GM11168 (cell line): ENCODE results near the gene ZNF462.

Source experiments
- in situ Hi-C: fragments of 300-500 bp; cut with MboI; formaldehyde crosslinking; loops from one replicate; pipeline ENCODE4 v1.12.0; 2022; ENCODE audit warnings: low sequenced_read_pairs; ENCODE audit not compliant: unreplicated experiment

Gene ZNF462

GRCh38 chr9:106922026-106922425, 59.1 kb downstream of the ZNF462 start:
- in situ Hi-C loops = no loop called here

DNA sequence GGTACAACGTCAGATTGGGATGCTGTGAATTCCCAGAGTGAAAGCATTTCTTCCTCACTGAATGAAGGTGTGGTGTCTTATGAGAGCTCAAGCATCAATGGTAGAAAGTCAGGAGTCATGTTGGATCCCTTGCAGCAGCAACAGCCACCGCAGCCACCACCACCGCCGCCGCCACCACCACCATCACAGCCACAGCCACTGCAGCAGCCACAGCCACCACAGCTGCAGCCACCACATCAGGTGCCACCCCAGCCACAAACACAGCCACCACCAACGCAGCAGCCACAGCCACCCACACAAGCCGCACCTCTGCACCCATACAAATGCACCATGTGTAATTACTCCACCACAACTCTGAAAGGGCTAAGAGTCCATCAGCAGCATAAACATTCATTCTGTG, 62.4 kb downstream of the ZNF462 start:
- in situ Hi-C loops = no loop called here

GRCh38 chr9:106927916-106928315, 65.0 kb downstream of the ZNF462 start:
- in situ Hi-C loops = no loop called here

GRCh38 chr9:106928350-106928749, 65.4 kb downstream of the ZNF462 start:
- in situ Hi-C loops = no loop called here

DNA sequence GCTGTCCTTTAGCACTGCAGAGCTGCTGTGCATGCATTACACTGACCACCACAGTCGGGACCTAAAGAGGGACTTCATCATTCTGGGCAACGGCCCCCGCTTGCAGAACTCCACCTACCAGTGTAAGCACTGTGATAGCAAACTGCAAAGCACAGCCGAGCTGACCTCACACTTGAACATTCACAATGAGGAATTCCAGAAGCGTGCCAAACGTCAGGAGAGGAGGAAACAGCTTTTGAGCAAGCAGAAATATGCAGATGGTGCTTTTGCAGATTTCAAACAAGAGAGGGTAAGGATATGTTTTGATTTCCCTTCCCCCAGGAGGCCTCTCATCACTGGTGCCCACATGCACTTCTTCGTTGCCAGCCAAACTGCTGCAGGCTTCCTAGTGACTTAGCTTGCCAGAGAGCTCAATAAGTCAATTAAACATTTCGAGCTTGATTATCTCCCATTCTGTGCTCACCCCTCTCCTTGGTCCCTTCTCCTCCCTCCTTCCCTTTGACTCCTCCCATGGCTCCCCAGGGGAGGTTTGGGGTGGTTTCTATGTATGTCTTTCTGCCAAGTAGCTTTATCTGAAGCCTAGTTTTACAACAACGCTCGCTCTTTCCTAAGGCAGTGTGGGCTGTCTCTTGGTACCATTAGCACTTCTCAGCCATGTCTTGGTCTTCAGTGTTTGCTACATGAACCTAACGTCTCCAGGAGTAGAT, 66.7 kb downstream of the ZNF462 start:
- in situ Hi-C loops = no loop called here

DNA sequence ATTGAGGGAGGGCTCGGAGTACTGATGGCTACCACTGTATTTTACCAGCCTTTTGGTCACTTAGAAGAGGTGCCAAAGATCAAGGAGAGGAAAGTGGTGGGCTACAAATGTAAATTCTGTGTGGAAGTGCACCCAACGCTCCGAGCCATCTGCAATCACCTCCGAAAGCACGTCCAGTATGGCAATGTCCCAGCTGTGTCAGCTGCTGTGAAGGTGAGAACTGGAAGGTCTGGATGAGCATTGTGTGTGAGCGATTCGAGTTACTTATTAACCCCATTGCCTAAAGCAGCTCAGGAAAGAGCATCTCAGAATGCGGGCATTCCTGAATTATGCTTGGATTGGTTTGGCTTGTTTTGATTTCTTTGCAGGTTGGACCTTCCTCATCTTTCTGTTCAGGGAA, 67.5 kb downstream of the ZNF462 start:
- in situ Hi-C loops = no loop called here

DNA sequence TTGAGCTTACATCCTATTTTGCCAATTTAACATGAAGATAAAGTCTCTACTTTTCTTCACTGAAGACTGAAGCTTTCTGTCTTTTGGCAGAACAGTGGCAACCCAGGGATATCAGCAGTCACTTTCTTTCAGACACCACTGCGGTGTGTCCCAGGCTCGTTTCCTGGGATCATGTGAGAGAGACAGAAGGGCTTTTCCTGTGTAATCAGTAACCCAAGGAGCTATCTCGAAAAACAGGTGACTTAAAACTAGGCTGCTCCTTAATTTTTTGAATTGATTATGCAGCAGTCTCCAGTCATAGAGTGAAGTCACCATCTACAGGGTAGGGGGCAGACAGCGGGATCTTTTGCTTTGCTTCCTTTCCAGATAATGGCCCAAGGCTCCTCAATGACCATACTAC, 68.5 kb downstream of the ZNF462 start:
- in situ Hi-C loops = no loop called here

- in situ Hi-C loops = no loop called here
These were observed 69.2 kb downstream of the ZNF462 start for GRCh38 chr9:106932178-106932577.

GRCh38 chr9:106932675-106933074, 69.7 kb downstream of the ZNF462 start:
- in situ Hi-C loops = no loop called here

DNA sequence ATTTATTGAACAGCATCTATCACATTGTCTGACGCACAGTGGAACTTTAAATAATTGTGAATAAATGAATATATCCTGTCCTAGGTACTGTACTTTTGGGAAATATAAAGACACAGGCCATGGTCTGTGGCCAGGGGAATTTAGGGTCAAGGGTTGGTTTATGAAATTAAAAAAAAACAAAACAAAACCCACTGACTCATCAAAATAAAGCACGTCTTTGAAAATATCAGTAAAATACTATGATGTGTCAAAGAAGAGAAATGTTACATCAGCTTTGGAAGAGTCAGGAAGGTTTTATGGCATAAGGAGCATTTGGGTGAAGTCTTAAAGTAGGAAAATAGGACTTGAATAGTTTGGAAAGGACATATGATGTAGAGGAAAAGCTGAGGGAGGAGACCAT, 70.5 kb downstream of the ZNF462 start:
- in situ Hi-C loops = no loop called here

DNA sequence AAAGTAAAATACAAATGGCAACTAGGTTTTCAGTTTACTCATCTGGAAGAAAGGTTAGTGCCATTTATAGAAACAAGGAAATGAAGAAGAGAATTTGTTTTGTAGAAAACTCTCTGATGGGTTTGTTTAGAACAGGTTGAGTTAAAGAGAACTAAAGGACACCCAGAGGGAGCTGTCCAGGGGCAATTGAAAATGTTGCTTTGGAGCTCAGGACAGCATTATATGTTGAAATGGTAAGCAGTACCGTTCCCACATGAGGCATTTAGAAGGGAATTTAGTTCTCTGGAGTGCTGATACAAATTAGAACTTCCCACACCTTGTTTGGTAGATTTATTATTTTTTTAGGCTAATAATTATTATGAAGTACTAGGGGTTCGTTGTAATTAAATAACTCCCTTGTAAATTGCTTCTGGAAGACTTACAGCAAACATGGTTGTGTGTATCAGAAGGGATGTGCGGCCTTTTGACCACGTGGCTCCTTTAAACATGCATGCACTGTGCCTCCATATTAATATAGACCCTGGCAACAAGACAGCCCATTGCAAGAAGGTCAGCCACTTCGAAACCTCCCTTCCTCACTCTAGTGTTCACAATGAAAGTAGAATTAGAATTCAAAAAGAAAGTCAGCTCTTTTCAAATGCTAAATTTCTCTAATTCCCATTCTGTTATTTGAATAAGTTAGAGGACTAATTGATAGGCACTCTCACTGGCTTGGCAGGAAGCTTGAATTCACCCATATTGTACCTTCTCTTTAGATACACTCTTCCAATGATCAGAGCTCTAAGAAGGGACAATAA, 71.7 kb downstream of the ZNF462 start:
- in situ Hi-C loops = no loop called here

GRCh38 chr9:106936680-106937079, 73.7 kb downstream of the ZNF462 start:
- in situ Hi-C loops = no loop called here

DNA sequence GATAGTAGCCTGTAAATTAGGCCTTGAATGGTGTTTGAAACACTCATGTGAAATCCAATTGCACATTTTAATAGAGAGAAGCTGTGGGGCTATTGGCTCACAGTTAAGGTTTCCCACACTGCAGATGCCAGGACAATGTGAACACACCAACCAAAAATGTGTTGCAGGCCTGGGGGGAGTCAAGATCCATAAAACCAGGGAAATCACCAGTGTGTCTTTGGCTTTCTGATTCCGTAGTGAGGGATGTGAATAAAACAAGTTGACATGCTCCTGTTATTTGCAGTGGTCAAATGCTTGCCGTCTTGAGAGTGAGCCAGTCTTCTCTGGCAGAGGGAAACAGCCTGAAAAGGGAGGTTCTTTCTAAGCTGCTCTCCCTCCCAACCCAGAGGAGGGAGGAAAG, 79.0 kb downstream of the ZNF462 start:
- in situ Hi-C loops = no loop called here

DNA sequence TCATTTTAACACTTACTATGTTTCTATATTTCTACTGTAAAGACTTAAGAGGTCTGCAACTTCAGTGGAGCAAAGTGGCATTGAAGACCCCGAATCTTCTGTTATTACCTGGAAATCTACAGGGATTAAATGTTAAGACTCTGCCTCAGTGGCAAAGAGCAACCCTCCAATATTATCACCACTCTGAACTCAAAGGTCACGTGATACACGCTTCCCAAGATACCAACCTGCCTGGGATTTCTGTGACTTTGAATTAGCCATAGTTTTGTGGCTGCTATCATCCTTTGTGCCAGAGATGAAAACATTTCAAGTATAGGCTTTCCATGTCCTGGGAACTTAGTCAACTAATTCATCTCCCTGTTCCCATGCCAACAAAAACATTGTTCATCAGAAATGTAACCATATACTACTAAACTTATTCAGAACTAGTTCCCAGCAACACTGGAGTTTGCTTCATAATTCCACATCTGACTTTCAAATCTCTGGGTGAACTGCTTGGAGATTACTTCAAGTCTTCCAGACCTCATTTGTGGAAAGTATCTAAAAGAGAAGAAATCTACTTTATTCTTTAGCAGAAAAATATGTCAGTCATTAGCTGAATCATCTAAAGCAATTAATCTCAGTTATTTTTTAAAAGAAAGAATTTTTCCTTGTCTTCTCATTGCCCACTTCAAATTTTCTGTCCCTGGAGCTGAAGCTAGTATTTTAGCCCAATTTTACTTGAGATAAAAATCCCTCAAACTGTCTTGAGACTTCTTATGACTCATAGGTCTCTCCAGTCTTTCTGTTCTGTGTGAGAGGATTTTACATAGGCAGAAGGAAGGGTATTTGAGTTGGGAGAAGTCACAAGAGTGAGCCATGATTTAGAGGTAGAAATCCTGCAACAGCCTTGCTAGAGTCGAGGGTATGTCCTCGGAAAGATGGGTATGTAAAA, 83.0 kb downstream of the ZNF462 start:
- in situ Hi-C loops = no loop called here

DNA sequence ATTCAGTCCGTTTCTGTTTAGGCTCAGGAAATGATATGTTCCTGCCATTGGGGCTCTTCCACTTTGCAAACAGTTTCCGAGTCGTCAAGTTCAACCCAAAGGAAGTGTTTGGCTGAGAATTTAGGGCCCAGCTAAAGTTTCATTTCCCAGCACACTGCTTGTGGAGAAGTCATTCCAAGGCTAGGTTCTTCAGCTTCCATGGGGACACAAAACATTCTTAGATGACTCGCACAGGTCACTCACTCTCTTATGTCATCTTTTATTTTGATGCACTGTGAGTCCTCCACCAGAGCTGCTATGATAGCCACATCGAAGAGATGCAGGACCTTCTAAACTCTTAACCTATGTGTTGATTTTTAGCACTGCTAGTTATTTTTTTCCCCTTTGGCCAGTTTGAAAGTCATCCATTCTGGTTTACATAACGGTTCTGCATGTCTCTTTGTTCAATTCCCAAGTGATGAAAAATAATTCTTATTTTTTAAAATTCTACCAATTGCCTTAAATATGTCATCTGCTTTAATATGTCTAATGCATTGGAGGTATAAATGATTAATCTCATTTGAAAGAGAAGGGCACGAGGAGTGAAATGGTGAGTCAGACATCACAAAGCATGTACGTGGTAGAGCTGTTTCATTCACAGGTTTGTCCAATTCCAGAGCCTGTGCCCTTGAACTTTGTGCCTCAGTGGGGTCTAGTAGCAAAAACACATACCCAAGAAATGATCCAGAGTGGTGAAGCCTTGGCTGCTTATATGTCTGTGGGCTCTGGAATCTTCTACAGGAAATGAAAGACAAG, 84.3 kb downstream of the ZNF462 start:
- in situ Hi-C loops = no loop called here

DNA sequence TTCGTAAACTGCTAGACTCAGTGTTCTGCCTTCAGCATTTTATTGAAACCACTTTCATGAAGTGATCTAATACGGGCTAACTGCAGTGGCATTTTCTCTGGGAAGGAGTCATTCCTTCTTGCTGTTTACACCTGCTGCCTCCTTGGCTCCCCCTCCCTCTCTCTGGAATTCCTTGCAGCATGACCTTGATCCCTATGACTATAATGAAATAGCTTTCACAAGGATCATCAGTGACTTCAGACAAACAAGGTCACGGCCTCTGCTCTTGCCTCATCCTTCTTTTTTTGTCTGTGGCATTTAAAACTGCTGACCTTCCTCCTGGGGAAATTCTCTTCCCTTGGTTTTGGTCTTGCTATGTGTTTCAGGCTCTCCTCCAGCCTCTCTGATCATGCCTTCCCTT, 90.2 kb downstream of the ZNF462 start:
- in situ Hi-C loops = no loop called here

DNA sequence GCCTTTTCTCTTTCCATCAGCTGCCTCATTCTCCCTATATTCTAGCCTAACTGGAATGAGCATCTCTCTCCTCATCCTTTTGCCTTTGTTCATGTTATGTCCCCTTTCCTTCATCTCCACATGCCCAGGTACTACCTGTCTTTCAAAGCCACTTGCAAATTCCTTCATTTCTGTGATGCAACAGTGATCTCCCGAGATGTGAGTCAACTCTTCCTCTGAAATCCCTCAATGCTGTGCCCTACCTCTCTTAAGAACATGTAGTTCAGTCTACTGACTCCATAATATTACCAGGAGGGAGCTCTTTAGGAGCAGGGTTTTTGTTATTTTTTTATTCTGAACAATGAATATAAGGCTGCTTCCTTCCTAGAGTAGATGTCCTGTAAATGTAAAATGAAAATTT, 91.6 kb downstream of the ZNF462 start:
- in situ Hi-C loops = no loop called here

- in situ Hi-C loops = no loop called here
These were observed 92.2 kb downstream of the ZNF462 start for GRCh38 chr9:106954974-106955850.

DNA sequence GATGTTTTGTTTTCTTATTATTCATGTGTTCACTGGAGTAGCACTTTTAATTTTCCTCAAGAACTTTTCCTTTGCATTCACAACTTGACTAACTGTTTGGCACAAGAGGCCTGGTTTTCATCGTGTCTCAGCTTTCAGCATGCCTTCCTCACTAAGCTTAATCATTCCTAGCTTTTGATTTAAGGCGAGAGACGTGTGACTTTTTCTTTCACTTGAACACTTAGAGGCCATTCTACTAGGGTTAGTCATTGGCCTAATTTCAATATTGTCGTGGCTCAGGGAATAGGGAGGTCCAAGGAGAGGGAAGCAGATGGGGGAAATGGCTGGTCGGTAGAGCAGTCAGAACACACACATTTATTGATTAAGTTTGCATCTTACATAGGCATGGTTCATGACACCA, 94.0 kb downstream of the ZNF462 start:
- in situ Hi-C loops = no loop called here
